ENCODE data around the gene GDPD4.

The GDPD4 gene

DNA sequence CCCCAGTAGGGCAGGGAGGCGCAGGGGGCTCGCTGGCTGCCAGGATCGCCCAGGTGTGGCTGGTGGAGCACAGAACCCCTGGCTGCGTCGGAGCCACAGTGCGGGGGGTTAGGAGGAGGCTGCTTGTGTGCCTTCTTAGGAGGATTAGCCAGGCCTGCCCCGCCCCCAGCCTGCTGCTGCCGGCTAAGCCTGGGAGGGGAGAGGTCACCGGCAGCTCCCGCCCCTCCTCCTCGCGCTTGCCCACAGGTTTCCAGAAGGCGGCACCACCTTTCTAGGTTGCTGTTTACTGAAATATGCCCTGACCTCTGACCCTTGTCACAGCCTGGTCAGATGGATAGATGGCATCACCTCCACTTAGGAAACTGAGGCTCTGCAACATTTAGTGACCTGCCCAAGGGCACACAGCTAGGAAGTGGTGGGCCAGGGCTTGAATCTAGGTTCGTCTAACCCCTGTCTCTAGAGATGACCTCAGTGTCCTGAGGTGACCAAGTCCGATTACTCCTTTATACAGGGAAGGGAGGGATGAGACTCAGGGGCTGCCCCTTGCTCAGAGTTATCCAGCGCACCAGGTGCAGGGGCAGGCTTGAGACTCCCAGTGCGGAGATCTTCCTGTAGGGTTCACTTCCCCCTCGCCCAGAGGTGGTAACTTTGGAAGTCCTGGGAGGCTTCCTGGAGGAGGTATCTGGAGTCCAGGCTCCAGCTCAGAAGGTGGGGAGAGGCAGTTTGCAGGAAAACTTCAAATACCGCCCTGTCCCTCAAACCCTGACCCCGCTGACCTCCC, 129.4 kb downstream of the GDPD4 start:
- TF ChIP-seq, protein P1, sequence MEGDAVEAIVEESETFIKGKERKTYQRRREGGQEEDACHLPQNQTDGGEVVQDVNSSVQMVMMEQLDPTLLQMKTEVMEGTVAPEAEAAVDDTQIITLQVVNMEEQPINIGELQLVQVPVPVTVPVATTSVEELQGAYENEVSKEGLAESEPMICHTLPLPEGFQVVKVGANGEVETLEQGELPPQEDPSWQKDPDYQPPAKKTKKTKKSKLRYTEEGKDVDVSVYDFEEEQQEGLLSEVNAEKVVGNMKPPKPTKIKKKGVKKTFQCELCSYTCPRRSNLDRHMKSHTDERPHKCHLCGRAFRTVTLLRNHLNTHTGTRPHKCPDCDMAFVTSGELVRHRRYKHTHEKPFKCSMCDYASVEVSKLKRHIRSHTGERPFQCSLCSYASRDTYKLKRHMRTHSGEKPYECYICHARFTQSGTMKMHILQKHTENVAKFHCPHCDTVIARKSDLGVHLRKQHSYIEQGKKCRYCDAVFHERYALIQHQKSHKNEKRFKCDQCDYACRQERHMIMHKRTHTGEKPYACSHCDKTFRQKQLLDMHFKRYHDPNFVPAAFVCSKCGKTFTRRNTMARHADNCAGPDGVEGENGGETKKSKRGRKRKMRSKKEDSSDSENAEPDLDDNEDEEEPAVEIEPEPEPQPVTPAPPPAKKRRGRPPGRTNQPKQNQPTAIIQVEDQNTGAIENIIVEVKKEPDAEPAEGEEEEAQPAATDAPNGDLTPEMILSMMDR (IDR thresholded peaks at IDR 0.05; ENCODE audit: low read depth, low read length): no peak
- H3K4me3 ChIP-seq (ENCODE audit: low read depth, low read length): no peak overlapping the region

DNA sequence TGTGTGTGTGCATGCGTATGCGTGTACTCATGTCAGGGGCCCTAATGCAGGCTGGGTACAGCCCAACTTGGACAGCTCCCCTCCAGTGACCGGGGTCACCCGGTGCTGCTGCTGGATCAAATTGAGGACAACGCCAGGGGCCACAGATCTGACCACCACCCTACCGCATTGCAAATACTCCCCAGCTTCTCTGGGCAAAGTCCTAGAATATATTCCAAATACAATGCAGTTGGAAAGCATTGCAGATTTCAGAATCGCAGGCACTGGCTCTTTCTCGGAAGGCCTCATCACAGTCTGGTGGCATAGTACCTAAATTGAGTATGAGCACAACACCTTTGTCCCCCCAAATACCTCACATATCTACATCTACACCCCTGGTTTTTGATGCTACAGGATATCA, 130.2 kb downstream of the GDPD4 start:
- no peak overlapping the region for H3K4me3 ChIP-seq (ENCODE audit: low read depth, low read length)
- TF ChIP-seq, protein P1 (IDR thresholded peaks at IDR 0.05; ENCODE audit: low read depth, low read length): no peak

DNA sequence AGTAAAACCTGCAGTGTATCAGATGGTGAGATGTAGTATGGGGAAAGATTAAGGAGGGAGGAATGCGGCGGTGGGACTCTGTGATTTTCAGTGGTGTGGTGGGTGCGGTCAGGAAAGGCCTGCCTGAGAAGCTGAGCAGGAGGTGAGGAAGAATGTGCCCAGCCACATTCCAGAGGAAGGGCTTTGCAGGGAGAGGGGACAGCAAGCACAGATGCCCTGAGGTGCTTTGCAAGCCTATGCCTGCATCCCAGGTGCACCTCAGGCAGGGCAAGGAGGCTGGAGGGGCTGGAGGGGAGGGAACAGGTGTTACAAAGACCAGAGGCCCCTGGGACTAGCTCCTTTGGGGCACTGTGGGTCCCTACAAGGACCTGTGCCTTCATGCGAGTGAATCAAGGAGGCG, 131.4 kb downstream of the GDPD4 start:
- no peak overlapping the region for H3K4me3 ChIP-seq (ENCODE audit: low read depth, low read length)
- TF ChIP-seq, protein P1 (IDR thresholded peaks at IDR 0.05; ENCODE audit: low read depth, low read length): no peak

DNA sequence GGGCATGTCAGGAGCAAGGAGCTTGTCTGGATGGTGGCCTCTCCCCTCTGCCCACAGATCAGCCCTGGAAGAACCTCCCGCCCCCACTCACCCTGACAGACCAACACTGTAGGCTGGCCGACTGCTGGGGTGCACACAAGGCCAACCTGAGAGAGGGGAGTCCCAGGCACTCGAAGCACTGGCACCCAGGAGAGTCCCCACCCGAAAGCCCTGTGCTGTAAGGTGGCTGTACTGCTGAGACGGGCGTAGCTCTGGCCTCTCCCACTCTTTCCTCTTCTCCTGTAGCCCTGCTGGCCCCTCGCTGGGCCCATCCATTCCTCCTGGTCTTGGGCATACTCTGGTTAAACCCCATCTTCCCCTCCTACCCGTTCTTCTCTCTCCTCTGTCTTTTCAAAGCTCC, 133.7 kb downstream of the GDPD4 start:
- no peak overlapping the region for H3K4me3 ChIP-seq (ENCODE audit: low read depth, low read length)
- TF ChIP-seq, protein P1 (IDR thresholded peaks at IDR 0.05; ENCODE audit: low read depth, low read length): no peak

DNA sequence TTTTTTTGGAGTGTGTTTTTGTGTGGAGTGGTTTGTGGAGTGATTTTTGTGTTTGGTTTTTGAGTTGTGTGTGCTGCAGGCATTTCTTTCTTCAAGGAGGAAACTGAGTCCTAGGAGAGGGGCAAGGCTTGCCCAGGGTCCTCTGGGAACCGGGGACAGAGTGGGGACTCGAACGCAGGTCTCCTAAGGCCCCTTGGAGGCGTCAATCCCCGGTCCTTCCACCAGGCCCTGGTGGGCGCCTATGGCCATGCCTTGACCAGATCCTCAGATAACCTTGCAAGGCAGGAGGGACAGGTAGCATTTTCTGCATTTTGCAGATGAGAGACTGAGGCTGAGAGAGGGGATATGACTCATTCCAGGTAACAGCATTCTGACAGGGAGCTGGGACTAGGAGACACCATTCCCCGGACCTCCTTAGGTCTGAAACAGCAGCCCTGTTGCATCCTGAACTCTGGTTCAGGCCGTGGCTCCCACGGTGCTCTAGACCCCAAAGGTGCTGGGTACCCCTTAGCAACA, 134.3 kb downstream of the GDPD4 start:
- TF ChIP-seq, protein P1 (IDR thresholded peaks at IDR 0.05; ENCODE audit: low read depth, low read length): no peak
- H3K4me3 ChIP-seq (ENCODE audit: low read depth, low read length): no peak overlapping the region
